Natural killer cell (primary cell): ENCODE measurements around the gene TTLL4. TPM values are rescaled to one million over a fixed set of nuclear protein-coding genes. Genes with fewer than 3 reads are reported as not detected.

Experiments
- ATAC-seq, 3 donors: fragments of 150-1000 bp in 2 of 3; fragments of 200-7000 bp in 1 of 3; cut with Tn5 transposase; 1 replicate in 1 of 3; 2 replicates in 2 of 3; pipeline ENCODE4 v1.10.0; 2021; ENCODE audit warnings: mild to moderate bottlenecking in 2 of 3, moderate library complexity in 2 of 3
- DNase-seq, 2 donors: peaks; one replicate each; pipeline versions ENCODE4 v3.0.0 to v3.0.0-alpha.2; 2013 to 2021; ENCODE audit warnings: mixed read lengths in 1 of 2
- H3K27ac ChIP-seq: one replicate; pipeline ENCODE4 v1.5.1; 2013; ENCODE audit warnings: mild to moderate bottlenecking, low read length
- H3K27me3 ChIP-seq: one replicate; pipeline ENCODE4 v1.6.1; 2013; ENCODE audit warnings: low read length; ENCODE audit not compliant: control insufficient read depth, insufficient read depth
- H3K36me3 ChIP-seq: one replicate; pipeline ENCODE4 v1.6.1; 2013; ENCODE audit warnings: low read length; ENCODE audit not compliant: control insufficient read depth, insufficient read depth
- H3K4me1 ChIP-seq: one replicate; pipeline ENCODE4 v1.6.1; 2013; ENCODE audit warnings: low read length; ENCODE audit not compliant: control insufficient read depth, insufficient read depth
- H3K4me3 ChIP-seq: one replicate; pipeline ENCODE4 v1.5.1; 2013; ENCODE audit warnings: low read length
- H3K9me3 ChIP-seq: one replicate; pipeline ENCODE4 v1.6.1; 2013; ENCODE audit warnings: low read length; ENCODE audit not compliant: control insufficient read depth, insufficient read depth
- H3K27ac Mint-ChIP-seq, 2 donors: one replicate each; pipeline ENCODE4 v1.8.0; 2022; ENCODE audit warnings: mild to moderate bottlenecking in 2 of 2, mixed read lengths in 2 of 2, moderate library complexity in 1 of 2
- H3K27me3 Mint-ChIP-seq, 2 donors: one replicate each; pipeline ENCODE4 v1.8.0; 2022; ENCODE audit warnings: low read depth in 2 of 2, mixed read lengths in 2 of 2
- H3K36me3 Mint-ChIP-seq: one replicate; pipeline ENCODE4 v1.8.0; 2022; ENCODE audit warnings: mixed read lengths
- H3K4me1 Mint-ChIP-seq, 2 donors: one replicate each; pipeline ENCODE4 v1.8.0; 2022; ENCODE audit warnings: mixed read lengths in 2 of 2
- H3K4me3 Mint-ChIP-seq: one replicate; pipeline ENCODE4 v1.8.0; 2022; ENCODE audit warnings: mild to moderate bottlenecking, moderate library complexity, mixed read lengths
- H3K9me3 Mint-ChIP-seq, 2 donors: one replicate each; pipeline ENCODE4 v1.8.0; 2022; ENCODE audit warnings: mixed read lengths in 2 of 2
- CTCF ChIP-seq: fragments of 200-600 bp; IDR thresholded peaks from one replicate; pipeline ENCODE4 v1.8.0; 2022; ENCODE audit warnings: antibody characterized with exemption
- WGBS: methylation state at CpG from one replicate; pipeline ENCODE4 v1.1.7; 2013; ENCODE audit warnings: missing lambda C conversion rate; ENCODE audit not compliant: insufficient coverage; 5-methylcytosine and 5-hydroxymethylcytosine counted together
- intact Hi-C: fragments of 100-400 bp; cut with micrococcal nuclease; formaldehyde crosslinking; loops from one replicate; pipeline ENCODE4 v1.14.2; 2022
- total RNA-seq, 4 donors: library from RNA; stranded (reverse); fragments of 120-200 nt in 1 of 4; gene quantifications; one replicate each; pipeline versions ENCODE4 v1.2.3 to v1.2.4, GENCODE V29; 2013 to 2022

Gene TTLL4
- total RNA-seq, 3 donors from 2014 or later (not counting 1 experiment from before 2014, with no cell fraction given): 20.2 to 25.5 (median 22.8) TPM

DNA sequence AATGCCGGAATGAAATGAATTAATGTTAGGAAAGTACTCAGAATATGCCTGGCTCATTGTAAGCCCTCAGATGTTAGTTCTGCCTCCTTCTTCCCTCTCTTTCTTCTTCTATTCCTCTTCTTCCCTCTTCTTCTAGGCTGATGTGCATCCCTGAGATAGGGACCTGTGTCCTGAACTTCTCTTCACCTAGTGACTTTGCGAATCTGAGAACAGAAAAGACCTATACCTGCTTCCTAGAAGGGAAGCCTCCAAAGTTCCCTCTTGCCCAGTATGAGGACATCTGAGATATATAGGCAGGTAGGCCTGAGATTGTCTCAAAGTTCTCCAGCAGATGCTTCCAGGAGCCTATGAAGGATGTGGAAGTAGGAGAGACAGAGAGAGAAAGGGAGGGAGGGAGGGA is 63.2 kb downstream of the TTLL4 start:
- Mint-ChIP-seq H3K27me3 (peaks cover 4 to 6% of the 10 kb centered on the region in 2 donors), H3K9me3 (peaks cover 4% of the 10 kb centered on the region in 2 donors), H3K4me1 (no peaks in the 10 kb centered on the region), H3K4me3 (no peak overlapping the region), H3K27ac (no peak overlapping the region), H3K36me3 (peaks cover 8% of the 10 kb centered on the region)
- no peak for TF ChIP-seq CTCF
- 100% methylated on average over 2 of the region's 2 CpGs for WGBS
- intact Hi-C loops: no loop called here
- peaks cover 17% of the 10 kb centered on the region for H3K9me3 ChIP-seq
- no peaks in the 10 kb centered on the region for H3K4me1 ChIP-seq
- H3K27ac ChIP-seq: no peak overlapping the region
- H3K36me3 ChIP-seq: no peaks in the 10 kb centered on the region
- ATAC-seq (no peak), DNase-seq (no peak)
- H3K4me3 ChIP-seq: no peak overlapping the region
- H3K27me3 ChIP-seq: no peaks in the 10 kb centered on the region

DNA sequence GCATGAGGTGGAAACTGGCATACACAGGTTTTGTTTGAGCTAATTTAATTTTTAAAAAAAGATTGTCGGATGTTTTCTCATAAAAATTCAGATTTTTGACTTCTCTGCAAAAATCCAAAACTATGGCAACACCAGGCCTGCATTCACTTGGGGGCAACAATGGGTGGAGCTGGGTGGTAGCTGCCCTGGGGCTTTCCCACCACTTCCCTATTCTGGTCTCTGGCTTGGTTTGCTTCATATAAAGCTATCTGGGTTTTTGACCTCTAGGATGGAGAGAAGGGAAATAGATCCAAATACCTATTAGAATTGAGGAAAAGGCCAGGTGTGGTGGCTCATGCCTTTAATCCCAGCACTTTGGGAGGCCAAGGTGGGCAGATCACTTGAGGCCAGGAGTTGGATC is 65.9 kb downstream of the TTLL4 start:
- Mint-ChIP-seq H3K27ac (no peak overlapping the region), H3K9me3 (peaks cover 4% of the 10 kb centered on the region in 2 donors), H3K4me3 (no peak overlapping the region), H3K27me3 (peaks cover 25 to 28% of the 10 kb centered on the region in 2 donors), H3K36me3 (peaks cover 8% of the 10 kb centered on the region), H3K4me1 (no peaks in the 10 kb centered on the region)
- ATAC-seq (no peak), DNase-seq (no peak)
- Histone ChIP-seq H3K4me1 (peaks cover 2% of the 10 kb centered on the region), H3K27ac (no peak overlapping the region), H3K4me3 (no peak overlapping the region), H3K36me3 (no peaks in the 10 kb centered on the region), H3K9me3 (peaks cover 17% of the 10 kb centered on the region), H3K27me3 (peaks cover 10% of the 10 kb centered on the region)
- intact Hi-C loops: no loop called here
- WGBS: no CpG with 5 or more reads among the region's 1 CpG
- no peak for TF ChIP-seq CTCF

GRCh38 chr2:218777276-218777990 is 66.8 kb downstream of the TTLL4 start:
- no peak for ATAC-seq
- H3K4me1 Mint-ChIP-seq: no peaks in the 10 kb centered on the region
- TF ChIP-seq CTCF: no peak
- H3K9me3 Mint-ChIP-seq: peaks cover 4% of the 10 kb centered on the region in 2 donors
- peaks cover 29 to 34% of the 10 kb centered on the region in 2 donors for H3K27me3 Mint-ChIP-seq
- peaks cover 17% of the 10 kb centered on the region for H3K9me3 ChIP-seq
- no peak overlapping the region for H3K27ac ChIP-seq
- peaks cover 7% of the 10 kb centered on the region for H3K4me1 ChIP-seq
- peaks cover 8% of the 10 kb centered on the region for H3K36me3 Mint-ChIP-seq
- H3K4me3 Mint-ChIP-seq: no peak overlapping the region
- intact Hi-C loops: no loop called here
- no peak overlapping the region for H3K27ac Mint-ChIP-seq
- no peaks in the 10 kb centered on the region for H3K36me3 ChIP-seq
- 93% methylated on average over 8 of the region's 9 CpGs for WGBS
- no peak for DNase-seq
- no peak overlapping the region for H3K4me3 ChIP-seq
- peaks cover 17% of the 10 kb centered on the region for H3K27me3 ChIP-seq

- peaks cover 24% of the 10 kb centered on the region for H3K27me3 ChIP-seq
- intact Hi-C loops: no loop called here
Measured at GRCh38 chr2:218780046-218780445, 69.4 kb downstream of the TTLL4 start.

More at GRCh38 chr2:218780046-218780445, 69.4 kb downstream of the TTLL4 start:
- Mint-ChIP-seq H3K9me3 (peaks cover 4% of the 10 kb centered on the region in 2 donors), H3K27ac (no peak overlapping the region), H3K4me3 (no peak overlapping the region), H3K36me3 (peaks cover 8% of the 10 kb centered on the region), H3K4me1 (no peaks in the 10 kb centered on the region), H3K27me3 (peaks cover 40 to 57% of the 10 kb centered on the region in 2 donors)
- no peak for ATAC-seq
- no peak for DNase-seq
- Histone ChIP-seq H3K4me1 (peaks cover 7% of the 10 kb centered on the region), H3K36me3 (no peaks in the 10 kb centered on the region), H3K4me3 (no peak overlapping the region), H3K9me3 (peaks cover 17% of the 10 kb centered on the region), H3K27ac (no peak overlapping the region)
- no peak for TF ChIP-seq CTCF
- WGBS: 85% methylated on average over 1 of the region's 2 CpGs
